Activated gamma-delta T cell (primary cell): ENCODE data around the gene KNL1.
"Not testable (repeated sequence)": the region's sequence is repeated elsewhere in the genome, so short reads cannot be mapped to it uniquely, and the experiment has no call there.

Experiments used
- DNase-seq: peaks from one replicate; lab custom pipeline; 2025; lab: John Stamatoyannopoulos, UW

The KNL1 gene

DNA sequence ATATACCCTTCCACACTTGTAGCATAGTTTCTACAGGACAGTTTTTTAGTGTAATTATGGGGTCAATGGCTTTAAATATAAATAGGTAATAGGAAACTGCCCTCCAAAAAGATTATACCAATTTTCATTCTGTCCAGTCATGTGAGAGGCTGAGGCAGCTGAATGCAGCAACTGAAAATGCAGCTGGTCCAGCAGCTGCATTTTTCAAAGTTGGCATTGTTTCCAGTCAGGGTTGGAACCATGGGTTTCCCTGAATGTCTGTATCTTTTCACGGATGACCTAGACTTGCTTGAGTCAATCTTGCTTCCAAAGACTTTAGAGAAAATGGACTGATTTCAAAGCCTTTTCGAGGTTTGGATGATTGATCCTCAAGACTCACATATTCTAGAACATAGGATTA is 9.9 kb upstream of the KNL1 start:
- DNase-seq: no peak

DNA sequence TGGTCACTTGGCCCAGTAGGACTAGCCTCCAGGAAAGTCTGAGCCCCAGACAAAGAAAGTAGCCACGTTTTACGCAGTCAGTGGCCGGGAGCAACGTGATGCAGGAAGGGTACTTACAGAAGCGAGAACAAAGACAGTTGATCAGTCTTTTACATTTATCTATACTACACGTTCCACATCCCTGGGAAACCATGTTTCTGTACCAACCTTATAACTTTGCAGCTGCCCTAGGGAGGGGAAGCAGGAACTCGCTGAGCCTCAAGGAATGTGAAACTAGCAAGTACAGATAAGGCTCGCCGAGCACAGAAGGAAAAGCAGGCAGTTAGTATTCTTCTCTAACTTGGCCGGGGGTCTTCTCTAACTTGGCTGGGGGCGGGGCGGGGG is 3.4 kb upstream of the KNL1 start:
- no peak for DNase-seq

DNA sequence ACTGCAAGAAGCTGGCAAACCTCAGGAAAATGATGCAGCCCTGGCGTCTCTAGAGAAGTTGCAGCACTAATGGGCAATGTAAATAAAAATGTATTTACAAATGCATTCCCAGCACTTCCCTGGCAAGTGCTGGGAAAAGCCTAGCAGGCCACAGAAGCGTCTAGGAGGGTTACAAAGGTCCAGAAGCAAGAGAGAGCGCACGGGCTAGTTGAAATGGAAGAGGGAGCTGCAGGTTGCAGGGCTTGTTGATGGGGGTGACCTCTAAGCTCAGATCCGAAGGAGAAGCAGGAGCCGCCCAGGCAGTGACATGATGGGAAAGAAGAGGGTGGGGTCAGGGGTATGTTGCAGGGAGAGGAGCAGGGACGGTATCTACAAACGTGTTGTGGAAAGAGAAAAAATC is 2.7 kb upstream of the KNL1 start:
- no peak for DNase-seq

DNA sequence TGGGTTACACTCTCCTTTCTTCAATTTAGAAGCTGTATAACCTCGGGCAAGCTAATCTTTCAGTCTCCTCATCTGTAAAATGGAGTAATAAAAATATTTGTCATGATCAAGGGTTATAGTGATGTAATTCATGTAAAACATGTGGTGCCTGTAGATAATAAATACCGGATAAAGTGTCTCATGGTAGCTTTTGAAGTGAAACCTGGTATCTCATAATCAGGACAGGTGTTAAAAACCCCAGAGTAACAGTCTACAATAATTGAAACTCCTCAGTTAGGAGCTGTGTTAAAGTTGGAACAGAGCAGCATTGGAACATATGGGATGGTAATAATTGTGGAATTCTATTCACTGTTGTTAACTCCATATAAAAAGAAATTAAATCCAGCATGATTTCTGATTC is 884 bp upstream of the KNL1 start:
- DNase-seq: no peak

DNA sequence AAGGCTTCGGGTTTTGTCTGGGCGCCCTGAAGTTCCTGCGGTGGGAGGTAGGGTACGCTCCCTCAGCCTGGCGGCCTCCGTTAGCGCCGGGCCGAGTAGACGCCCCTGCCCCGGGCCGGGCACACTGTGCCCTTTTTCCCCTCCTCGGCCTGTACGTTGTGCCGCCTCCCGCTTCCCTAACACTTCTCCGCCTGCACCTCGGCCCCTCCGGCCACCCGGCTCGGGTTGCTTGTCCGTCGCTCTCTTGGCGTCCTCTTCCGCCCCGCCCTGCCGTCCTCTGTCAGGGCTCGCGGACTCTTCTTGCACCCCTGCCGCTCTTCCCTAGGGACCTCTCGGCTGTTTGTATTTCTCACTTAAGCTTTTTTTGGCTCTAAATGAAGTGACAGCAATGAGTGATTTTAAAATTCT is 384 bp downstream of the KNL1 start:
- no peak for DNase-seq

DNA sequence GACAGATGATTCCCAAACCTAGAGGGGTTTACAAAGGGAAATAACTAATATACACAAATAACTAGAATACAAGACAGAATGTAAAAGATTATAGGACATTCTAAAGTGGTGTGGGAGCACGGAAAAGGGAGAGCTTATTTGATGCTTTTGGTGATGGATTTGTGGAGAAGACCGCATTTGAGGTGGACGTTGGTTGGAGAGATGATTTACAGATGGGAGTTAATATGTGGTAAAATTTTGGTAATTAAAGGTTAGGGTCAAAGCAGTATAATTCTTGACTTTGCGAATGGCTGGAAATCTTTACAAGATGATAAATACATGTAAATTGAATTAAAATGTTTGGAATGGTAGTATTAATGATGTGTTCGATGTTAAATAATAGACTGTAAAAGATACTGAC is 1.2 kb downstream of the KNL1 start:
- no peak for DNase-seq

DNA sequence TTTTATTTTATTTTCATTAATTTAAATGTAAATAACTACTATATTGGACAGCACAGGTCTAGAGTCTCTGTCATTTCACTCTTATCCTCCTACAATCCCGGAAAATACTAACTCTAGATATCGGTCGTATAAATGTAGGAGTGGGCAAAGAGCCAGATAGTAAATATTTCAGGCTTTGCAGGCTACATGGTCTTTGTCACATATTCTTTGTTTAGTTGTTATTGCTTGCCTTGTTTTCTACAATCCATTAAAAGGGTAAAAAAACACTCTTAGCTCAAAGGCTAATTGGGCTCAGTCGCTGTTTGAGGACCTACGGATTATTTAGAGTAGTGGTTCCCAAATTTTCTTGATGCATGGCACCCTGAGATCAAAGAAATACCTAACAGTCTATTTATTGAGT is 1.7 kb downstream of the KNL1 start:
- DNase-seq: no peak

DNA sequence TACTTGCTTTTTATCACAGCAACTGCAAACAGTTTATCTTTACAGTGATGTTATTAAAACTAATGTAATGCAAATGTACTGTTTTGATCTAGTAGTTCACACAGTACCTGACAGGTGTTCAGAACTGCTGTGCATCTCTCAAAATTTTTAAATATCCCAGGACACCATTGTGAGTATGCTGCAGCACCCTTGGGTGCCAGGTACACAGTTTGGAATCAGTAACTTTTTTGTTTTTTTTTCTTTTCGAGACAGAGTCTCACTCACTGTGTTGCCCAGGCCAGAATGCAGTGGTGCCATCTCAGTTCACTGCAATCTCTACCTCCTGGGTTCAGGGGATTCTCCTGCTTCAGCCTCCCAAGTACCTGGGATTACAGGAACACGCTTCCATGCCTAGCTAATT is 3.0 kb downstream of the KNL1 start:
- no peak for DNase-seq

DNA sequence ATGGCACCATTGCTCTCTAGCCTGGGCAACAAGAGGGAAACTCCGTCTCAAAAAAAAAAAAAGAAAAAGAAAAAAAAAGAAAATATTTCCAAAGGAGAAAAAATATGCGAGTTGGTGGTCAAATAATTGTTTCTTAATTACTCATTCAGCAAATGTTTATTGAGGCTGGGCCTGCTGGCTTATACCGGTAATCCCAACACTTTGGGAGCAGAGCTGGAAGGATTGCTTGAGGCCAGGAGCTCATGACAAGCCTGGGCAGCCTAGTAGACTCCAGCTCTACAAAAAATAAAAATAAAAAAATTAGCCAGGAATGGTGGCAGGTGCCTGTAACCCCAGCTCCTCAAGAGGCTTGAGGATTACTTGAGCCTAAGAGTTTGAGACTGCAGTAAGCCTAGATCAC is 4.1 kb downstream of the KNL1 start:
- DNase-seq: no peak

DNA sequence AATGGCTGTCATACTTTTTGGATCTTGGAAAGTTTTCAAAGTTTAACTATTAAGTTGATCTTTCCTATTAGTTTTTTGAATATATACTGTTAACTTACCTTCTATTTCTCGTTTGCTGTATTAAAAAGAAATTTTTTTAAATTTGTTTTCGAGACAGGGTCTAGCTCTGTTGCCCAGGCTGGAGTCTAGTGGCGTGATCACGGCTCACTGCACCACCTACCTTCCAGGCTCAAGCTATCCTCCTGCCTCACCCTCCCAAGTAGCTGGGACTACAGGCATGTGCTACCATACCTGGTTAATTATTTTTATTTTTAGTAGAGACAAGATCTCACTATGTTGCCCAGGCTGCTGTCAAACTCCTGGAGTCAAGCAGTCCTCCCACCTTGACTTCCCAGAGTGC is 4.6 kb downstream of the KNL1 start:
- DNase-seq: no peak

DNA sequence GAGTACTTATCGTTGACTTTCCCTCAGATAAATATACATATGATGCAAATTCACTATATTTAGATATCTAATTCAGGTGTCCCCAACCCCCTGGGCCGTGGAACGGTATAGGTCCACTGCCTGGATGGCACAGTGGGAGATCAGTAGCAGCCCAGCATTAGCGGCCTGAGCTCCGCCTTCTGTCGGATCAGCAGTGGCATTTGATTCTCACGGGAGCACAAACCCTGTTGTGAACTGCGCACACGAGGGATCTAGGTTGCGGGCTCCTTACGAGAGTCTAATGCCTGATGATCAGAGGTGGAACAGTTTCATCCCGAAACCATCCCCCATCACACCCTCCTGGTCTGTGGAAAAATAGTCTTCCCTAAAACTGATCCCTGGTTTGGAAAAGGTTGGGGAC is 6.9 kb downstream of the KNL1 start:
- DNase-seq: no peak

DNA sequence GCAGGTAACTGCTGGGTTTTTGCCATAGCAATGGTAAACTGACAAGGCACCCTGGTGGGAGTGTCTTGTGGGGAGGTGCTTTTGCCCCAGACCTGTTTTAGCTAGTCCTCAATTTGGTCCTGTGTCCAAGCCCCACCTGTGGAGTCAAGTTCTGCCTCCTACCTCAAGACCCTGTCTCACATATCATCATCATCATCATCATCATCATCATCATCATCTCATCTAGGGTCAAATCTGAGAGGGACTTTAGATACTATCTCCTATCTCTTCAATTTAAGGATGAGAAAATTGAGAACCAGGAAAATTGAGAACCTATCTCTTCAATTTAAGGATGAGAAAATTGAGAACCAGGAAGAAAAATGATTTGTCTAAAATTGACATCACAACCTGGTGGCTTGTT is 9.9 kb downstream of the KNL1 start:
- DNase-seq: no peak

DNA sequence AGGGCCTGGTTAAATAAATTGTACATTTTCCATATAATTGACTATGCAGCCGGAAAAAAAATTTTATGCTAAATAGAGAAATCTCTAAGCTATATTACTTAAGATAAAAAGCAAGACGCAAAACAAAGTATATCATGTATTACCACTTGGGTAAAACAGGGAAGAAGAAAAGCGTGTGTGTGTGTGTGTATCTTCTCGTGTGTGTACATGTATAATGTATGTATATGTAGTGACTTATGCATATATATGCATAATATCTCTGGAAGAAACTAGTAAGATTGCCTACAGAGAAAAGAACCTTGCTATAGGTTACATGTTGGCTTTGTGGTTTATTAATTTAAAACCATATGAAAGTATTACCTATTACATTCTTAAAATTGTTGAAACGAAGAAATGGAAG is 19.0 kb downstream of the KNL1 start:
- DNase-seq: no peak

DNA sequence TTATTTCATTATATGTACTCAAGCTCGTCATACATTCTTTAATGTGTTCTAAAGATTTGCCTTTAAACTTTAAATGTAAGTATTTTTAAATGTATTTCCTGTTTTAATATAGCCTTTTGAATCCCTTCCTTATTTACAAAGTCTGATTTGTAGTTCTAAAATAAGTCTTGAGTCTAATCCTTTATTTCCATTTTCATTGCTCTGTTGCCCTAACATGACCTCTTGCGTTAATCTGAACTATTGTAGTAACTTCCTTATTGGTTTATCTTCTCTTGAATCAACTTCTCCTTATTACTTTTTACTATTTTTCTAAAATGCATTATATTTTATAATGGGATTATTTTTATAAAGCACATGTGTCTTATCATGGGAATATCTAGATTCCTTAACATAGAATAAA is 24.0 kb downstream of the KNL1 start:
- no peak for DNase-seq

DNA sequence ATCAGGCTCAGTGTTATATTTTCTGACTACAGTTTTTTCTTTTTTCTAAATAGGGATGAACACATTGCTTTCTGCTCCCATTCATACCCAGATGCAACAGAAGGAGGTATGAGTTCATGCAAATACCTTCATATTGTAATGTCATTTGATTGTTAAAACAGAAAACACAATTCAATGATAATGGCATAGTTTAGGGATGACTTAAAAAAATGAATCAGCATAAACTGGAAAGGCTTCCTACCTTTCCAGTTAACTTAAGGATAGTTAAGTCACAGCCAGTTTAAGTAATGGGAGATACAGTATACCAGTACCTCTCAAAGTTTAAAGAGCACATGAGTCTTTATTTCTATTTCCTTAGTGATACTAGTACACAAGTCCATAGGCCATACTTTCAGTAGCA is 24.9 kb downstream of the KNL1 start:
- DNase-seq: no peak

DNA sequence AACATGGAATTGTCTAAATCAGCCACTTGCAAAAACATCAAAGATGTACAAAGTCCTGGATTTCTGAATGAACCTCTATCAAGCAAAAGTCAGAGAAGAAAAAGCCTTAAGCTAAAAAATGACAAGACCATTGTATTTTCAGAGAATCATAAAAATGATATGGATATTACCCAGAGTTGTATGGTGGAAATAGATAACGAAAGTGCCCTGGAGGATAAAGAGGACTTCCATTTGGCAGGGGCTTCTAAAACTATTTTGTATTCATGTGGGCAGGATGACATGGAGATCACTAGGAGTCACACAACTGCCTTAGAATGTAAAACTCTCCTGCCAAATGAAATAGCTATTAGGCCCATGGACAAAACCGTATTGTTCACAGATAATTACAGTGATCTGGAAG is 29.3 kb downstream of the KNL1 start:
- DNase-seq: no peak

DNA sequence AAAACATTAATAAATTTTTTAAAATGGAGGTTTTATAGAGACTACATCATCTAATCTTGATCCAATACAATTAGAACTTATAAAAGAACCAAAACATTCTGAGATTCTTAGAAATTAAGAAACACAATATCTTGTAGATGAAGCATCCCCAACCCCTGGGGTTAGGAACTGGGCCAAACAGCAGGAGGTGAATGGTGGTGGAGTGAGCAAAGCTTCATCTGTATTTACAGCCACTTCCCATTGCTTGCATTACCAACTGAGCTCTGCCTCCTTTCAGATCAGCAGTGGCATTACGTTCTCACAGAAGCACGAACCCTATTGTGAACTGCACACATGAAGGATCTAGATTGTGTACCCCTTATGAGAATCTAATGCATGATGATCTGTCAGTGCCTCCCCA is 36.3 kb downstream of the KNL1 start:
- no peak for DNase-seq

DNA sequence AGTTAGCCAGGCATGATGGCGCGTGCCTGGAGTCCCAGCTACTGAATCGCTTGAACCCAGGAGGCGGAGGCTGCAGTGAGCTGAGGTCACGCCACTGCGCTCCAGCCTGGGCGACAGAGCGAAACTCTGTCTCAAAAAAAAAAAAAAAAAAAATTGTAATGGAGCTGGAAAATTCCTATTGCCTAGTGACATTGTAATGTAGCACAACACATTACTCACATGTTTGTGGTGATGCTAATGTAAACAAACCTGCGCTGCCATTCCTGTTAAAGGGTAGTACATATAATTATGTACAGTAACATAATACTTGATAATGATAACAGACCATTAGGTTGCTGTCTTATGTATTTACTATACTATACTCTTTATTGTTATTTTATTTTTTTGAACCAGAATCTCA is 39.1 kb downstream of the KNL1 start:
- no peak for DNase-seq

DNA sequence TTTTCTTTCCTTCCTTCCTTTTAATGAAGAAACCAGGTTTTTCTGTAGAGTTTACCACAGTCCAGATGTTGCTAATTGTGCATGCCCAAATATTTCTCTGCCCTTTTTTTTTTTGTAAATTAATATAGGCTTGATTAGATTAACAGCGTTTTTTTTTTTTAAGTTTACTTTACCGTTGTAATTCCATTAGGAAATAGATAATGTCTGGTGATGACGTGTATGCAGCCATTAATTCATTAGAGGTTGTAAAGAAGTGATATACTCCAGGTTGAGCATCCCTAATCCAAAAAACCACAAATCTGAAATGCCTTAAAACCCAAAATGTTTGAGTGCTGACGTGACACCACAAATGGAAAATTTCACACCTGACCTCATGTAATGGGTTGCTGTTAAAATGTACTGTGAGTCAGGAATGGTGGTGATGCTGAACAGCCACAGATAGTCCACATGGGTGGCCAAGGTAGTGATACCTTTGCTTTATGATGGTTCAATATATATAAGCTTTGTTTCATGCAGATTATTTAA is 43.2 kb downstream of the KNL1 start:
- DNase-seq: no peak

DNA sequence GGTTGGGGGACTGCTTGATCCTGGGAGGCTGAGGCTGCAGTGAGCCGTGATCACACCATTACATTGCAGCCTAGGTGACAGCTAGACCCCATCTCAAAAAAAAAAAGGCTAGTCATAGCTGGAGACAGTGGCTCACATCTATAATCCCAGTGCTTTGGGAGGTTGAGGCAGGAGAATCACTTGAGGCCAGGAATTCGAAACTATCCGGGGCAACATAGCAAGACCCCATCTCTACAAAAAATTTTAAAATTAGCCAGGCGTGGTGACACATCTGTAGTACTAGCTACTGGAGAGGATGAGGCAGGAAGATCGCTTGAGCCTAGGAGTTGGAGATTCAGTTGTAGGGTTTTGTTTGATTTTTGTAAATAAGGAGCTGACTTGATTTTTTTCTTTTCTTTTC is 45.6 kb downstream of the KNL1 start:
- no peak for DNase-seq

DNA sequence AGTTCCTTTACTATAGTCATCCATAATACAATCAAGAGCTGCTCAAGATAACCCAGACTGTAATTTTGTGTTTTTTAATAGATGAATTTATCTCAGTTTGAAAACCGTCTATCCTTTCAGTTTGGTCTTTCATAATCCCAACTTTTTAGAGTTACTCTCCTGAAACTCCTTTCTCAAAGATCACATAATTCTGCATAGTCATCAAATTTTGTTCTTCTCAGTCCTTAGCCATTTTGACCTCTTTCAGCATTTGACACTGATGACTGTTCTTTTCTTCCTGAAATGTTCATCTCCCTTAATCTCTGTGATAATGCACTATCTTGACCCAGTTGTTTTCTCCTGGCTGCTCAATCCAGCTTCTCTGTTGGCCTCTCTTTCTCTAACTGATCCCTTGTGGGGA is 53.5 kb downstream of the KNL1 start:
- no peak for DNase-seq

DNA sequence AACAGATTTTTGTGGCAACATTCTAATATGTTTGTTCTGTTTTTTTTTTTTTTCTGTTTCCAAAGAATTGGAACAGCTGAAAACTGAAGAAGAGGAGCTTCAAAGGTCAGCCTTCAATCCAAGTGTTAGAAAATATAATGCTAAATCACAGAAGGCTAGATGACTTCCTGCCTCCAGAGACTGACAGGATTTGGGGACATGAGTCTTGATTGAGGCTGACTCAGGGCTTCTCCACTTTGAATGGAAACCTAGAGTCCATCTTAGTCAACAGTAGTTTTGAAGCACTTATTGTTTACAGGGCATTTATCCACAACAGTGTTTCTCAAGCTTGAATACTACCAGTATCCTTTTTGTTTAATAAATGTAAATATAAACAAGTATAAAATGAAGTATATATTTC is 56.4 kb downstream of the KNL1 start:
- no peak for DNase-seq

DNA sequence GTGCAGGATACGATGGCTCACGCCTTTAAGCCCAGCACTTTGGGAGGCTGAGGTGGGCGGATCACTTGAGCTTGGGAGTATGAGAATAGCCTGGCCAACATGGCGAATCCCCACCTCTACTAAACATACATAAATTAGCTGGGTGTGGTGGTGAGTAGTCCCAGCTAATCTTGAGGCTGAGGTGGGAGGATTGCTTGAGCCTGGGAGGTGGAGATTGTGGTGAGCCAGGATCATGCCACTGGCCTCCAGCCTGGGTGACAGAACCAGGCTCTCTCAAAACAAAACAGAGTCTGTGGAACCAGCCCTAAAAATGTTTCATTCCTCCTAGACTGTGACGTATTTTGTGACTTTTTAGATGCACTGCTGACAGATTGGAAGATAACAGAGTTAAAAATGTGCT is 66.6 kb downstream of the KNL1 start:
- no peak for DNase-seq

DNA sequence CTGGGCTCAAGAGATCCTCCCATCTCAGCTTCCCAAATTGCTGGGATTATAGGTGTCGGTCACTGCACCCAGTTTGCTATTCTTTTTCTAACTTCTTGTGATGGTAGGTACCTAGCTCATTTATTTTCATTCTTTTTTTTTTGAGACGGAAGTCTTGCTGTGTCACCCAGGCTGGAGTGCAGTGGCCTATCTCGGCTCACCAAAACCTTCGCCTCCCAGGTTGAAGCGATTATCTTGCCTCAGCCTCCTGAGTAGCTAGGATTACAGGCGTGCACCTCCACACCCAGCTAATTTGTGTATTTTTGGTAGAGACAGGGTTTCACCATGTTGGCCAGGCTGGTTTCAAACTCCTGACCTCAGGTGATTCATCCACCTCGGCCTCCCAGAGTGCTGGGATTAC is 70.9 kb downstream of the KNL1 start:
- no peak for DNase-seq

DNA sequence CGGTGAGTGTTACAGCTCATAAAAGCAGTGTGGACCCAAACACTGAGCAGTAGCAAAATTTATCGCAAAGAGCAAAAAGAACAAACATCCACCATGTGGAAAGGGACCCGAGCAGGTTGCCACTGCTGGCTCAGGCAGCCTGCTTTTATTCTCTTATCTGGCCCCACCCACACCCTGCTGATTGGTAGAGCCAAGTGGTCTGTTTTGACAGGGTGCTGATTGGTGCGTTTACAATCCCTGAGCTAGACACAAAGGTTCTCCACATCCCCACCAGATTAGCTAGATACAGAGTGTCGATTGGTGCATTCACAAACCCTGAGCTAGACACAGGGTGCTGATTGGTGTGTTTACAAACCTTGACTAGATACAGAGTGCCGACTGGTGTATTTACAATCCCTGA is 82.2 kb downstream of the KNL1 start:
- DNase-seq: not testable (repeated sequence)
